Adipocyte (in vitro differentiated cells): ENCODE results near the gene ARAP1.
"Not testable (repeated sequence)": the region's sequence is repeated elsewhere in the genome, so short reads cannot be mapped to it uniquely, and the experiment has no call there.

Experiments used
- DNase-seq: peaks from one replicate; pipeline ENCODE4 v3.0.0-alpha.2; 2015; ENCODE audit warnings: low read depth
- H3K27me3 ChIP-seq: replicated peaks from 2 replicates; pipeline ENCODE4 v1.7.0; 2013; ENCODE audit warnings: mild to moderate bottlenecking, low read length, moderate library complexity; ENCODE audit not compliant: control insufficient read depth, insufficient read depth
- H3K36me3 ChIP-seq: 2 replicates; pipeline ENCODE4 v1.7.0; 2013; ENCODE audit warnings: low read length, mild to moderate bottlenecking, moderate library complexity; ENCODE audit not compliant: control insufficient read depth, insufficient read depth, severe bottlenecking
- H3K4me1 ChIP-seq: 2 replicates; pipeline ENCODE4 v1.7.0; 2013; ENCODE audit warnings: mild to moderate bottlenecking, low read length, moderate library complexity; ENCODE audit not compliant: control insufficient read depth, insufficient read depth
- H3K4me3 ChIP-seq: 2 replicates; pipeline ENCODE4 v1.7.0; 2013; ENCODE audit warnings: mild to moderate bottlenecking, low read length, moderate library complexity
- H3K9ac ChIP-seq: 2 replicates; pipeline ENCODE4 v1.7.0; 2013; ENCODE audit warnings: mild to moderate bottlenecking, low read length, moderate library complexity
- H3K9me3 ChIP-seq: 2 replicates; pipeline ENCODE4 v1.7.0; 2013; ENCODE audit warnings: mild to moderate bottlenecking, low read length, moderate library complexity; ENCODE audit not compliant: control insufficient read depth

ARAP1 gene

DNA sequence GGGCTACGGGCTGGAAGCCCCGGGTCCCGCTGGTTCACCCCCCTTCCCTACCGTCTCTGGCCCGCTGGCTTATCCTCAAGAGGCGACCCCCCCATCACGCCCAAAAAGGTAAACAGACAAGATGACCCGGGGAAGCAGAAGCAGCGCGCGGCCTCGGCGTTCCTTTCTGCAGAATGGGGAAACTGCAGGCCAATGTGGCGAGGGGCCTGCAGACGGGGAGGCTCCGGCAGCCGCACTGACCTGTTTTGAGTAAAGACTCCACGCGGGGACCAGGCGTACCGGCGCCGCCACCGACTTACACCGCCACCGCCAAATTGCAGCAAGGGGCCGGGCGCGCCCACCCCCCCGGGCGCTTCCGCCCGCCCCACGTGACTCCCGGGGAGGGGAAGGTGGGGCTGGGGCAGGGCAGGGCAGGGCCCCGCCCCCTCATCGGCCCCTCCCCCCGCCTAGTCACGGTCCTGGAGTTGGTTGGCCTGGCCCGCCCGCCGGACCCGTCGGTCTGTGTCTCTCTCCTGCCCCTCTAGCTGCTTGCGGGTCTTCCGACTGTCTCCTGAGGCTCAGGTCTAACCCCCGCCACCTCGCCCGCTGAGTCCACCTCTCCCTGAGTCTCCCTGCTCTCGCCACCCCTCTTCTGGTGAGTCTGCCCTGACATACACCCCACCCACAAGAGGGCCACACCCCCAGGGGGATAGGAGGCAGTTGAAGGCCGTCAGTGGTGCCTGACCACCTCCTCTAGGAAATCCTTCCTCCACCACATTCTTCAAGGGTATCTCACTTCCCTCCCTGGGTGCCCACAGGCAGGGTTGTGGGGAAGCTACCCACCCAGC lies at the start of gene ARAP1:
ARAP1 (minus strand) TSS at position 321 of the 827 bp plus-strand sequence. CDS start 25,280 bp downstream, outside the sequence.
- DNase-seq = peak; percentile 82
- Histone ChIP-seq H3K27me3 (no peaks in the 10 kb centered on the region), H3K4me3 (peak within 1 kb of the TSS; percentile 95), H3K9ac (peak within 1 kb of the TSS; percentile 95), H3K36me3 (no peaks in the 10 kb centered on the region), H3K9me3 (no peaks in the 10 kb centered on the region), H3K4me1 (peaks cover 14% of the 10 kb centered on the region)

DNA sequence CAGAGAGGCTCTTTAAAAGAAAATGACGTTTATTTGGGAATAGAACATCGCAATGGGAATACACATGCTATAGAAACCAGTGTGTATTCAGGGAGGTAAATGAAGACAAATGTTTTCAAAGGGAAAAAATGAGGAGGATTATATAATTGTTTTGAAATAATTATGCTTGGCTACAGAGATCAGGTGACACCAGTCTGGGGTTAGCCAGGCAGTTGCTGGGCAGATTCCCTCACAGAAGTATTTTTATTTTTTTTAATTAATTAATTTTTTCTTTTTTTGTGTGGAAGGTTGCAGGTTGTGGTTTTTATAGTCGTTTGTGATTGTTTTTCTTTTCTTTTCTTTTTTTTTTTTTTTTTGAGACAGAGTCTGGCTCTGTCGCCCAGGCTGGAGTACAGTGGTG lies 47.2 kb upstream of the ARAP1 start:
- Histone ChIP-seq H3K4me3 (no peak overlapping the region), H3K36me3 (no peaks in the 10 kb centered on the region), H3K9me3 (no peaks in the 10 kb centered on the region), H3K9ac (no peak overlapping the region), H3K4me1 (peaks cover 14% of the 10 kb centered on the region), H3K27me3 (no peaks in the 10 kb centered on the region)
- DNase-seq = peak; percentile 42

DNA sequence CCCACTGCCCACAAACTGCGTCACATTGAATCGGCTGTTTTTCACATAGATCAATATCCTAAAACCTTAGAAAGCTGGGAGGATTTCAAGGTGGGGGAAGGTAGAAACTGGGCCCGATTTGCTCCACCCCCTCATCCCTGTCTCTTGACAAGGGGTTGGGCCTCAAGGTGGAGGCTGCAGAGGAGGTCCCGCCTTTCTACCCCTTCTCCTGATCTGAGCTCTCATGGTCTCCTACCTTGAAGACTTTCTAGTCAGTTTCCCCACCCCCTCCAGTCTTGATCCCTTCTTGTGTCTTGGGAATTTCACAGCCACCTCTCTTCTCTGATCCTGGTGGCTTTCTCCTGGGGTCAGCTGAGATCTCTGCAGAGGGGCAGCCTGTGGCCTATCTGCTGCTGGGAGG lies 46.2 kb upstream of the ARAP1 start:
- H3K27me3 ChIP-seq = no peaks in the 10 kb centered on the region
- H3K4me3 ChIP-seq = no peak overlapping the region
- H3K36me3 ChIP-seq = no peaks in the 10 kb centered on the region
- no peaks in the 10 kb centered on the region for H3K9me3 ChIP-seq
- no peak for DNase-seq
- H3K4me1 ChIP-seq = peaks cover 20% of the 10 kb centered on the region
- H3K9ac ChIP-seq = no peak overlapping the region

DNA sequence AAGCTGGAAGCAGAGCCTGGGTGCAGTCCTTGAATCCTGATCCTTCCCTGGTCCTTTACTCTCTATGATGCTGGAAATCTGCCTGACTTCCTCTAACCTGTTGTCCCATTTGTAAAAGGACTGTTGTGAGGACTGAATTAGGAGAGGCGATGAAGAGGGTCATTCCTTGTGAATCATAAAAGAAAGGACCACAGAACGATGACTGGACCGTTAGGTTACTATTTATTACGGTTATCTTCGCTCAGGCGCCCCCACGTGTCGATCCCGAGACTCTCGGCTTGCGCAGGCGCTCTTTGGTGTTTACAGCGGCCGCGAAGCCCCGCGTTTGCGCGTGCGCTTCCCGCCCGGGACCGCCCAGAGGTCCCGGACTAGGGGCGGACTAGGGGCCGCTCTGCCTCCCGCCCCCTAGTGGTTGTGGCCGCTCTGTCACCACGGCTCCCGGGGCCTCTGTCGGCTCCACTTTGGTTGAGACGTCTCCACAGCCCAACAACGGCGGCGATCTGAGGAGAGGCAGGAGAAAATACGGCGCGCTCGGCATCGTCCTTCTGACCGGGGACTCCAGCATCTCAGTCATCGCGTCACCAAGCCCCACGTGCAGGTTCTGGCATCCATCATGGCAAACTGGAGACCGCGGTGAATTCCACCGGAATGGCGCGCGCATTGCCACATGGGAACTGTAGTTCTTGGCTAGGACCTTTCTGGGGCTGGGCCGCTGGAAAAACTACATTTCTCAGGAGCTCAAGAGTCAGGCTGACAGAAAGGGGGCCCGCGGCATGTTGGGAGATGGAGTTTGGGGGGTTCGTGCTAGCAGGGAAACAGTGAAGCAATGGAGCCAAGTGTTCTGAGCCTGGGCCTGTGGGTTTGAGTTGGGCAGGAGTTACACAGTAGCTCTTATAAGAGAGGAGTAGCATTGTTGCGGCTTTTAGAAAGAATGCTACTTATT lies 41.5 kb upstream of the ARAP1 start, which contains the start of gene STARD10:
STARD10 (minus strand) TSS at position 623 of the 943 bp plus-strand sequence. CDS start 12,866 bp downstream, outside the sequence.
- Histone ChIP-seq H3K27me3 (no peaks in the 10 kb centered on the region), H3K36me3 (no peaks in the 10 kb centered on the region), H3K9ac (peak within 1 kb of the TSS; percentile 86), H3K9me3 (no peaks in the 10 kb centered on the region), H3K4me3 (peak within 1 kb of the TSS; percentile 90), H3K4me1 (peaks cover 36% of the 10 kb centered on the region)
- DNase-seq = peak; percentile 99

DNA sequence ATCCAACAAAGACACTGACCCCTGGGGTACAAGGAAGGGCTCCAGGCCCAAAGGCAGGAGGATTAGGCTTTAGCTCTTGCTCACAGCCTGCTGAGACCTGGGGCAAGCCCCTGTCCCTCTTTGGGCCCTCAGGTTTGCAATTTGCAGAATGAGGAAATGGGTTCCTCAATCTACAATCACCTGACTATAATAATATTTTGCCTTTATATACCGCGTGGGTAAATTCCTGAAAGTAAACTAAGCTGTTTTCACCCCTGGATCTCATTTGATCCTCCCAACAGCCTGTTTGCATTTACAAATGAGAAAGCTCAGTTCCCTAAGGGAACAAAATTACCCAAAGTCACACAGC lies 40.8 kb upstream of the ARAP1 start:
- peaks cover 31% of the 10 kb centered on the region for H3K4me1 ChIP-seq
- H3K9me3 ChIP-seq = no peaks in the 10 kb centered on the region
- H3K9ac ChIP-seq = peak overlapping the region; percentile 86
- peak overlapping the region; percentile 90 for H3K4me3 ChIP-seq
- DNase-seq = no peak
- H3K36me3 ChIP-seq = no peaks in the 10 kb centered on the region
- no peaks in the 10 kb centered on the region for H3K27me3 ChIP-seq

DNA sequence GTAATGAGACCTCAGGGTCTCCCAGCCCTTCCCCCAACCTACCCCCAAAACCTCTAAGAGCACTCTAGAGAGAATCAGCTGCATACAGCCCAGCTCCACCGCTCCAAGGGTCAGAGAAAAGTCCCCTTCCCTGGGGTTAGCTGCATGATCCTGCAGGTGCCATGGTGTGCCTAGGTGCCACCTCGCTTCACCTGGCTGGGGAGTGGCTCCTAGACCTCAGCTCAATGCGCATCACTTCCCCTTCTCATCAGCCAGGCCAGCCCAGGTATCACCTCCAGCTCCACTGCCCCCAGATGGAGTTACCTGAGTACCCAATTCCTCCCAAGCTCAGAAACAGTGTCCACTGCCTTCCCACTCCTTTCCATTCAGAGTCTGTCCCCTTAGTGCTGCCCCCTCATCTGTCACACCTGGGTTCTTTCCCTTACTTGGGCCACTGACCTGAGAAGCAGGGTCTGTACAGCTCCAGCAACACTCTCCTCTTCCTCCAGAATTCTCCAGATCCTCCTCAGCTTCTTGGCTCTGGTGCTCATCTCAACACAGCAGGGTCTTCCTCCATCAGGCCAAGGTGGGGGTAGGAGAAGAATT lies 40.3 kb upstream of the ARAP1 start:
- no peak overlapping the region for H3K4me3 ChIP-seq
- no peak for DNase-seq
- H3K9ac ChIP-seq = peak overlapping the region; percentile 86
- no peaks in the 10 kb centered on the region for H3K9me3 ChIP-seq
- no peaks in the 10 kb centered on the region for H3K36me3 ChIP-seq
- H3K27me3 ChIP-seq = no peaks in the 10 kb centered on the region
- peaks cover 27% of the 10 kb centered on the region for H3K4me1 ChIP-seq

DNA sequence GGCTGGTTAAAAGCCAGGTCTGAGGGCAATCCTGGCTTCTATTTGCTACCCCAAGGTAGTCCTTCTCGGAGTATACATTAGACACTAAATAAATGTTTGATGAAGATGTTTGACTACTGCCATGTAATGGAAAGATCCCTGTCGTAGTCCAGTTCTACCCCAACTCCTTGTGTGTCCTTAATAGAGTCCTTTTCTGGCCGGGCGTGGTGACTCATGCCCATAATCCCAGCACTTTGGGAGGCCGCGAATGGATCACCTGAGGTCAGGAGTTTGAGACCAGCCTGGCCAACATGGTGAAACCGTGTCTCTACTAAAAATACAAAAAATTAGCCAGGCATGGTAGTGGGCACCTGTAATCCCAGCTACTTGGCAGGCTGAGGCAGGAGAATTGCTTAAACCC lies 39.0 kb upstream of the ARAP1 start:
- peaks cover 27% of the 10 kb centered on the region for H3K4me1 ChIP-seq
- not testable (repeated sequence) for H3K4me3 ChIP-seq, H3K9me3 ChIP-seq, H3K9ac ChIP-seq, H3K36me3 ChIP-seq, H3K27me3 ChIP-seq, DNase-seq

DNA sequence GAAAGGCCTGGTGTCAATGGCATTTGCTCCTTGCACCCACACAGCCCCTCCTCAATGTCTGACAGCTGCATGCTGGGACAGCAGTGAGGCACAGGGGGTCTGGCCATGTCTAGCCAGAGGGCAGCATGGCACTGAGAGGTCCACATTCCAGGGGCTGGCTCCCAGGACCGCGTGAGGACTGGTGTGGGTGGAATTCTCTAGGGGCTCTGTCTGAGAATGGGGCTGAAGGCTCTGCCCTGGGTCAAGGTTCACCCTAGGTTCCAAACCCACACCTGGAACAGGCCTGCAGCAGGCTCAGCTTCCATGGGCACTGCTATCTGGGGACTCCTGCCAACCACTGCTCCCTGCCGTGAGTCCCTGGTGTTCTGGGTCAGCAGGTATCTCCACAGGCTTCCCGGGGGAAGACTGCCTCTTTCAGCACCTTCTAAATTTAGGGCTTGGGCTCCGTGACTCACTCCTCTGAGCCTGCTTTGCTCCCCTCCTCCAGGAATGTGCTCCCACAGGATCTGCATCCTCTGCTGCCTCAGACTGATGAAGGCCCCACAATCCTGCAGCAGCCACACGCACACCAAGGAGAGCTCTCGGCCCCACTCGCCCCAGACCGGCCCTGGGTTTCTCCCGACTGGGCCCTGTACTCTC lies 37.4 kb upstream of the ARAP1 start:
- H3K27me3 ChIP-seq = no peaks in the 10 kb centered on the region
- no peaks in the 10 kb centered on the region for H3K9me3 ChIP-seq
- H3K9ac ChIP-seq = no peak overlapping the region
- peak; percentile 40 for DNase-seq
- H3K4me3 ChIP-seq = no peak overlapping the region
- H3K36me3 ChIP-seq = no peaks in the 10 kb centered on the region
- peaks cover 24% of the 10 kb centered on the region for H3K4me1 ChIP-seq

DNA sequence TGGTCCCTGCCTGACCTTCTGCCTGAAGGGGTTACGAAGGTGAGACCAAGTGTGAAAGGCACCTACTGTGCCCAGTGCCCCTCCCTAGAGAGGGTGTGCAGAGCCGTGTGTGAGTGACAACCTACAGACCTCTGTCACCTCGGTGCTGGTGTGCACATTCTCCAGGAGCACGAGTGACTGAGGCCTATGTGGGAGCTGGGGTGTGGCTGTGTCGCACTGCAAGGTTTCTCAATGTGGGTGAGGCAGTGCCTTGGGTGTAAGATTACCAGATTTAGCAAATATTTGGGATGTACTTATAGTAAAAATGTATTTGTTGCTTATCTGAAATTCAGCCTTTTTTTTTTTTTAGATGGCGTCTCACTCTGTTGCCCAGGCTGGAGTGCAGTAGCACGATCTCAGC lies 36.0 kb upstream of the ARAP1 start:
- H3K9me3 ChIP-seq = no peaks in the 10 kb centered on the region
- H3K4me3 ChIP-seq = no peak overlapping the region
- H3K36me3 ChIP-seq = no peaks in the 10 kb centered on the region
- H3K4me1 ChIP-seq = peaks cover 16% of the 10 kb centered on the region
- H3K9ac ChIP-seq = no peak overlapping the region
- H3K27me3 ChIP-seq = no peaks in the 10 kb centered on the region
- peak; percentile 9 for DNase-seq

DNA sequence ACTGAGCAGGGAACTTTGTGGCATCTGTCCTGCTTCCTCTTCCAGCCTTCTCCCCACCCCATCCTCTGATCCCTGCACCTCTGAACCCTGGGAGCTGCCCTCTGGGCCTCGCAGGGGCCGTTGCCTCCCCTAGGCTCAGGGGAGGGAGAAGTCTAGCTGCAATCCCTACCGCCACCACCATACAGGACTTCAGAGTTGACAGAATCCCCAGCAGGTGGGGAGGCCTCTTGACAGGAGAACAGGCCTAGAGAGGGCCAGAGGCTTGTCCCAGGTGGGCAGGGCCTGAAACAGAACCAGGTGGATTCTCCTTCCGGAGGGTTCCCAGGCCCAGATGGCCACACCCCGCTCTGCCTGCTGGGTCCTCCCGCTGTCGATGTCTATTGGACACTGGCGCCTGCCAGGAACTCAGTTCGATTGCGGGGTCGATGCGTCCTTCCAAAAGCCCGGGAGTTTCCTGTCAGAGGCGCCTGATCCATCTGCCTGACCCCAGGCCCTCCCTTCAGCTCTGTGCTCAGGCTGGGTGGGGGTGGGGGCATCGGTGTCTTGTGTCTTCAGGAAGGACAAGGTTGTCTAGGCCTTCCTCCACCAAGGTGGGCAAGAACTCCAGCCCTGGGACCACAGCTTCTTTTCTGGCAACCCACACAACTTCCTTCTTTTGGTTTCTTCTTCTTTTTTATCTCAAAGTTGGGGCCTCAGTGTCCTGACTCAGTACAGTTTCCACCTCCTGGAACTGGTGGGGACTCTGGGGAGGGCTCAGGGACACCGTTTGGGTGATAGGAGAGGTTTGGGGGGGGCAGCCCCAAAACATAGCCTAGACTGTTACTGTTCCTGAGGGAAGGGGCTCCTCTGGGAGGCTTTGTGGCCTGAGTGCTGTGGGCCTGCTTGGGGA lies 35.3 kb upstream of the ARAP1 start:
- no peaks in the 10 kb centered on the region for H3K36me3 ChIP-seq
- H3K9ac ChIP-seq = no peak overlapping the region
- H3K9me3 ChIP-seq = no peaks in the 10 kb centered on the region
- DNase-seq = no peak
- no peak overlapping the region for H3K4me3 ChIP-seq
- H3K27me3 ChIP-seq = no peaks in the 10 kb centered on the region
- peaks cover 12% of the 10 kb centered on the region for H3K4me1 ChIP-seq
